Body of pancreas (tissue), 4 donors: Measurements from ENCODE around the gene PATL2. TPM values are rescaled to one million over a fixed set of nuclear protein-coding genes. Genes with fewer than 3 reads are reported as not detected.
"Not testable (repeated sequence)": the region's sequence is repeated elsewhere in the genome, so short reads cannot be mapped to it uniquely, and the experiment has no call there.

ENCODE experiments used
- ATAC-seq: fragments of 150-250 bp; one replicate; pipeline ENCODE4 v1.9.1; 2016
- DNase-seq, 4 donors: peaks; one replicate each; pipeline ENCODE4 v3.0.0-alpha.2; 2019
- H3K27ac ChIP-seq, 4 donors: fragments of 200-600 bp; sonication (generic); 1 replicate in 3 of 4; 2 replicates in 1 of 4; pipeline versions ENCODE4 v1.5.1 to v1.6.1; 2016 to 2019; ENCODE audit warnings: mild to moderate bottlenecking in 1 of 4, mixed read lengths in 1 of 4, moderate library complexity in 1 of 4
- H3K27me3 ChIP-seq, 2 donors: fragments of 200-600 bp; sonication (generic); one replicate each; pipeline ENCODE4 v1.6.0; 2016; ENCODE audit warnings: mild to moderate bottlenecking in 1 of 2
- H3K36me3 ChIP-seq, 2 donors: fragments of 200-600 bp; sonication (generic); replicated peaks in 1 of 2; 2 replicates each; pipeline ENCODE4 v1.5.1; 2016; ENCODE audit warnings: low read depth in 2 of 2; ENCODE audit not compliant: insufficient read depth in 1 of 2
- H3K4me1 ChIP-seq: fragments of 200-600 bp; sonication (generic); one replicate; pipeline ENCODE4 v1.6.0; 2016
- H3K4me3 ChIP-seq, 2 donors: fragments of 200-600 bp; sonication (generic); 1 replicate in 1 of 2; 2 replicates in 1 of 2; pipeline ENCODE4 v1.5.1; 2016 to 2019
- H3K9me3 ChIP-seq, 3 donors: fragments of 200-600 bp; sonication (generic); 1 replicate in 2 of 3; 2 replicates in 1 of 3; pipeline ENCODE4 v1.5.1; 2016
- POLR2A ChIP-seq, 3 donors: fragments of 450-650 bp; IDR thresholded peaks; one replicate each; pipeline ENCODE4 v1.6.1; 2016; ENCODE audit warnings: antibody characterized with exemption in 3 of 3, mild to moderate bottlenecking in 2 of 3
- WGBS, 2 donors: methylation state at CpG; one replicate each; pipeline ENCODE4 v1.1.5; 2017; 5-methylcytosine and 5-hydroxymethylcytosine counted together
- intact Hi-C: fragments of 100-400 bp; cut with DNase I; formaldehyde crosslinking; loops from one replicate; pipeline ENCODE4 v1.15.1; 2023
- total RNA-seq, 2 donors: library from RNA; depleted of rRNA; stranded (reverse); fragments of >200 nt; gene quantifications; one replicate each; pipeline ENCODE4 v1.1.0, GENCODE V29; 2016
- TF ChIP-seq, protein P1 (sequence below), 7 experiments: fragments of 450-650 bp in 4 of 7; fragments of 200-600 bp in 3 of 7; sonication (generic) in 3 of 7; IDR thresholded peaks; one replicate each; pipeline ENCODE4 v1.5.1; 2016 to 2019; ENCODE audit warnings: antibody characterized with exemption in 7 of 7

Gene PATL2
- total RNA-seq, 2 donors from 2014 or later = 1.0 to 1.6 TPM

DNA sequence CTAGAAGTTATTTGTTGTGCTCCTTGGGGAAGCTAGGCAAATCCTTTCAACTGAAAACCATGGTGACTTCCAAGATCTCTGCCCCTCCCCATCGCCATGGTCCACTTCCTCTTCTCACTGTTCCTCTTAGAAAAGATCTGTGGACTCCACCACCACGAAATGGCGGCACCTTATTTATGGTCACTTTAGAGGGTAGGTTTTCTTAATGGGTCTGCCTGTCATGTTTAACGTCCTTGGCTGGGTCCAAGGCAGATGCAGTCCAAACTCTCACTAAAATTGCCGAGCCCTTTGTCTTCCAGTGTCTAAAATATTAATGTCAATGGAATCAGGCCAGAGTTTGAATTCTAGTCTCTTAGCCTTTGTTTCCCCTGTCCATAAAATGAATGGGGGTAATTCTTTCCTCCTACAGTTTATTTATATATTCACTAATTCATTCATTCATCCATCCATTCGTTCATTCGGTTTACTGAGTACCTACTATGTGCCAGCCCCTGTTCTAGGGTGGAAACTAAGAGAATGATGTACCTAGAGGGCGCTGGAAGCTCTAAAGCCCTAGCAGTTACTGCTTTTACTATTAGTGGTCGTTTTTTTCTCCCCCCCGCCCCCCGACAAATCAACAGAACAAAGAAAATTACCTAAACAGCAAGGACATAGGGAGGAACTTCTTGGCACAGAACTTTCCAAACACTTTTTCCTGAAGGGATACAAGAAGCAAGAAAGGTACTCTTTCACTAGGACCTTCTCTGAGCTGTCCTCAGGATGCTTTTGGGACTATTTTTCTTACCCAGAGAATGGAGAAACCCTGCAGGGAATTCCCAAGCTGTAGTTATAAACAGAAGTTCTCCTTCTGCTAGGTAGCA lies 657 bp downstream of the PATL2 start:
- WGBS, 2 donors = 21 to 28% methylated on average over 11 of the region's 11 CpGs
- peaks cover 20% of the 10 kb centered on the region for H3K4me1 ChIP-seq
- no peaks in the 10 kb centered on the region for H3K9me3 ChIP-seq
- H3K4me3 ChIP-seq = peak overlapping the region; percentile 86 to 90
- TF ChIP-seq POLR2A (IDR thresholded peaks at IDR 0.05) = no peak
- H3K27me3 ChIP-seq = no peaks in the 10 kb centered on the region
- ATAC-seq = peak; percentile 1
- intact Hi-C loops = no loop called here
- peak overlapping the region; percentile 88 to 99 (median 98) for H3K27ac ChIP-seq
- peak in 2 of 4 donors; percentile 22 to 61 for DNase-seq
- peaks cover 0 to 3% of the 10 kb centered on the region in 2 donors for H3K36me3 ChIP-seq

DNA sequence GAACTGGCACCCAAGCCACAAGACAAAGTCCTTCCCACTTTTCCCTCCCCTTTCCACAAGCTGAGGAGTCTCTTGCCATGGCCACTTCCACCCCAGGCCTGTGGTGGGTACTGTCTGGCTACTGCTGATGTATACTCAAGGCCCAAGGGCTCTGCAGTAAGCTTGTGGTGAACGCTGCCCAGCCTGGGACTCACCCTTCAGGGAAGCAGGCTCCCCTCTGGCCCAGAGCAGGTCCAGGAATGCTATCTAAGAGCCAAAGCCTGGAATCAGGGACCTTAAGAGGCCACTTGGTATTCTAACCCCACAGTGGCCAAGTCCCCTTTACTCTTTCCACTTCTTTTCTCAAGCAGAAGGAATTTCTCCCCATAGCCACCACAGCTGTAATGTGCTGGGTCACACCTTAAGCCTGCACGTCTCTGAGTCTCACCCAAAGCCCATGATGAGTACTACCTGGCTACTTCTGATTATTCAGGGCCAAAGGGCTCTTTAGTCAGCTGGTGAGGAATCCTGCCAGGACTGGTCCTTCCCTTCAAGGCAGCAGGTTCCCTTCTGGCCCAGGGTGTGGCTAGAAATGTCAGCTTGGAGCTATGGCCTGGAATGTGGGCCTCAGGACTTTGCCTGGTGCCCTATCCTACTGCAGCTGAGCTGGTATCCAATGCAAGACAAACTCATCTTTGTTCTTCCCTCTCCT lies 4.0 kb downstream of the PATL2 start:
- intact Hi-C loops = no loop called here
- TF ChIP-seq POLR2A (IDR thresholded peaks at IDR 0.05) = no peak
- TF ChIP-seq, protein P1, sequence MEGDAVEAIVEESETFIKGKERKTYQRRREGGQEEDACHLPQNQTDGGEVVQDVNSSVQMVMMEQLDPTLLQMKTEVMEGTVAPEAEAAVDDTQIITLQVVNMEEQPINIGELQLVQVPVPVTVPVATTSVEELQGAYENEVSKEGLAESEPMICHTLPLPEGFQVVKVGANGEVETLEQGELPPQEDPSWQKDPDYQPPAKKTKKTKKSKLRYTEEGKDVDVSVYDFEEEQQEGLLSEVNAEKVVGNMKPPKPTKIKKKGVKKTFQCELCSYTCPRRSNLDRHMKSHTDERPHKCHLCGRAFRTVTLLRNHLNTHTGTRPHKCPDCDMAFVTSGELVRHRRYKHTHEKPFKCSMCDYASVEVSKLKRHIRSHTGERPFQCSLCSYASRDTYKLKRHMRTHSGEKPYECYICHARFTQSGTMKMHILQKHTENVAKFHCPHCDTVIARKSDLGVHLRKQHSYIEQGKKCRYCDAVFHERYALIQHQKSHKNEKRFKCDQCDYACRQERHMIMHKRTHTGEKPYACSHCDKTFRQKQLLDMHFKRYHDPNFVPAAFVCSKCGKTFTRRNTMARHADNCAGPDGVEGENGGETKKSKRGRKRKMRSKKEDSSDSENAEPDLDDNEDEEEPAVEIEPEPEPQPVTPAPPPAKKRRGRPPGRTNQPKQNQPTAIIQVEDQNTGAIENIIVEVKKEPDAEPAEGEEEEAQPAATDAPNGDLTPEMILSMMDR (IDR thresholded peaks at IDR 0.05) = no peak
- Histone ChIP-seq H3K4me1 (peaks cover 6% of the 10 kb centered on the region), H3K36me3 (no peaks in the 10 kb centered on the region), H3K9me3 (no peaks in the 10 kb centered on the region), H3K4me3 (no peak overlapping the region), H3K27ac (no peak overlapping the region), H3K27me3 (no peaks in the 10 kb centered on the region)
- ATAC-seq = no peak
- no peak for DNase-seq
- 75 to 92% methylated on average over 2 of the region's 2 CpGs for WGBS, 2 donors

DNA sequence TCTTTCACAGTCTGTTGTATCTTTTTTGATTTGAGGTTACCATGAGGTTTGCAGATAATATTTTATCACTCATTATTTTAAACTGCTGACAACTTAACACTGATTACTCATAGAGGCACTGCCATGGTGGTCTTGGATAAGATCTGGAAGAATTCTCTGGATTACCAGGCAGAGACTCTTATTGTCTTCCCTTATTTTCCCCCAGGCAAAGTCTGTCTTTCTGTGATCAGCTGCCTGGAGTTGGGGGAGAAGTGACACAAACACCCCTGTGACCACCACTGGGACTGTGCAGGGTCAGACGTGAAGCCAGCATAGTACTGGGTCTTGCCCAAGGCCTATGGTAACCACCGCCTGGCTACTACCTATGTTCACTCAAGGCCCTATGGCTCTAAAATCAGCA lies 4.7 kb downstream of the PATL2 start:
- H3K27ac ChIP-seq = no peak overlapping the region
- no peaks in the 10 kb centered on the region for H3K27me3 ChIP-seq
- no peaks in the 10 kb centered on the region for H3K9me3 ChIP-seq
- ATAC-seq (no peak), DNase-seq (no peak)
- no peak overlapping the region for H3K4me3 ChIP-seq
- intact Hi-C loops = no loop called here
- WGBS, 2 donors = 95 to 100% methylated on average over 1 to 2 of the region's 2 CpGs
- TF ChIP-seq, protein P1 (IDR thresholded peaks at IDR 0.05) = no peak
- TF ChIP-seq POLR2A (IDR thresholded peaks at IDR 0.05) = no peak
- no peaks in the 10 kb centered on the region for H3K36me3 ChIP-seq
- peaks cover 6% of the 10 kb centered on the region for H3K4me1 ChIP-seq

DNA sequence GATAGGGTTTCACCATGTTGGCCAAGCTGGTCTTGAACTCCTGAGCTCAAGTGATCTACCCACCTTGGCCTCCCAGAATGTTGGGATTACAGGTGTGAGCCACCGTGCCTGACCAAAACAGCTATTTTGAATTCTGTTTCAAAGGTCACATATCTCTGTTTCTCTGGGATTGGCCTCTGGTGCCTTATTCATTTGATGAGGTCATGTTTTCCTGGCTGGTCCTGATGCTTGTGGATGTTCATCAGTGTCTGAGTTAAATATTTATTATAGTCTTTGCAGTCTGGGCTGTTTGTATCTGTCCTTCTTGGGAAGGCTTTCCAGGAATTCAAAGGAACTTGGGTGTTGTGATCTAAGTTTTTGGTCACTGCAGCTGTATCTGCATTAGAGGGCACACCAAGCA lies 5.1 kb downstream of the PATL2 start:
- H3K4me1 ChIP-seq = peaks cover 6% of the 10 kb centered on the region
- no peaks in the 10 kb centered on the region for H3K36me3 ChIP-seq
- 63 to 100% methylated on average over 1 of the region's 1 CpG for WGBS, 2 donors
- intact Hi-C loops = no loop called here
- no peaks in the 10 kb centered on the region for H3K27me3 ChIP-seq
- no peaks in the 10 kb centered on the region for H3K9me3 ChIP-seq
- TF ChIP-seq, protein P1 (IDR thresholded peaks at IDR 0.05) = no peak
- no peak for TF ChIP-seq POLR2A (IDR thresholded peaks at IDR 0.05)
- no peak overlapping the region for H3K27ac ChIP-seq
- DNase-seq = no peak
- no peak for ATAC-seq
- H3K4me3 ChIP-seq = no peak overlapping the region

DNA sequence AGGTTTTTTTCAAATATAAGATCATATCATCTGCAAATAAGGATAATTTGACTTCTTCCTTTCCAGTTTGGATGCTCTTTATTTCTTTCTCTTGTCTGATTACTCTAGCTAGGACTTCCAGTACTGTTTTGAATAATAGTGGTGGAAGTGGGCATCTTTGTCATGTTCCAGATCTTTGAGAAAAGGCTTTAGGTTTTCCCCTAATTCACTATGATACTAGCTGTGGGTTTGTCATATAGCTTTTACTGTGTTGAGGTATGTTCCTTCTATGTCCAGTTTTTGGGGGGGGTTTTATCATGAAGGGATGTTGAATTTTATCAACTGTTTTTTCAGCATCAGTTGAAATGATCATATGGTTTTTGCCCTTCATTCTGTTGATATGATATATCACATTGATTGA lies 10.4 kb downstream of the PATL2 start:
- H3K27me3 ChIP-seq, H3K4me3 ChIP-seq, intact Hi-C loops: not testable (repeated sequence)

More for the DNA sequence above, 10.4 kb downstream of the PATL2 start:
- not testable (repeated sequence) for H3K36me3 ChIP-seq, DNase-seq, H3K4me1 ChIP-seq, H3K27ac ChIP-seq, H3K9me3 ChIP-seq, ATAC-seq
